ENCODE data around the gene FNDC10. TPM values are rescaled to one million over a fixed set of nuclear protein-coding genes. Genes with fewer than 3 reads are reported as not detected.
"Not testable (repeated sequence)": the region's sequence is repeated elsewhere in the genome, so short reads cannot be mapped to it uniquely, and the experiment has no call there.

FNDC10 gene
- total RNA-seq: 7.4 TPM
- long read RNA-seq, transcript FNDC10-201 (1 exons, 2,085 nt): major isoform, 29 of 29 reads
- long read RNA-seq, partial matches to known transcripts: 0 of 29 reads
- long read RNA-seq, other reads (novel, unspliced or antisense): 0 of 29 reads

- H3K27ac ChIP-seq: no peak within 1 kb of the TSS
- peaks cover 16% of the 10 kb centered on the region for H3K4me1 ChIP-seq
- no peak for DNase-seq
- H3K36me3 ChIP-seq: no peaks in the 10 kb centered on the region
- no peak for TF ChIP-seq CTCF (IDR thresholded peaks at IDR 0.05)
- intact Hi-C loops (cut with DNase I): no loop called here
- peaks cover 24% of the 10 kb centered on the region for H3K27me3 ChIP-seq
- peak; percentile 27 for ATAC-seq
- H3K9me3 ChIP-seq: no peaks in the 10 kb centered on the region
- H3K4me3 ChIP-seq: peak within 1 kb of the TSS; percentile 51
Observed at GRCh38 chr1:1599935-1600860, at the start of gene FNDC10. Gene FNDC10, minus strand, starts transcription at chr1:1600135. Its CDS starts 120 bp downstream, at chr1:1600015.

- H3K9me3 ChIP-seq; H3K4me1 ChIP-seq; H3K27me3 ChIP-seq; H3K27ac ChIP-seq; intact Hi-C loops (cut with DNase I); ATAC-seq; DNase-seq; H3K4me3 ChIP-seq: not testable (repeated sequence)
- peaks cover 64% of the 10 kb centered on the region for H3K36me3 ChIP-seq
Observed at GRCh38 chr1:1648265-1648664, 48.3 kb upstream of the FNDC10 start.

- intact Hi-C loops (cut with DNase I); H3K9me3 ChIP-seq; H3K4me1 ChIP-seq; H3K4me3 ChIP-seq; H3K27me3 ChIP-seq; H3K27ac ChIP-seq: not testable (repeated sequence)
- peak; percentile 17 for ATAC-seq
- DNase-seq: peak; percentile 48
- H3K36me3 ChIP-seq: peaks cover 58% of the 10 kb centered on the region
Observed at GRCh38 chr1:1647567-1648241, 47.8 kb upstream of the FNDC10 start.

- H3K9me3 ChIP-seq; H3K4me3 ChIP-seq; H3K27me3 ChIP-seq; H3K27ac ChIP-seq; intact Hi-C loops (cut with DNase I); H3K4me1 ChIP-seq; ATAC-seq; DNase-seq: not testable (repeated sequence)
- peaks cover 45% of the 10 kb centered on the region for H3K36me3 ChIP-seq
Observed at GRCh38 chr1:1646326-1646725, 46.4 kb upstream of the FNDC10 start.

GRCh38 chr1:1640711-1641461 is 41.0 kb upstream of the FNDC10 start:
- H3K4me1 ChIP-seq; H3K4me3 ChIP-seq; ATAC-seq; H3K27me3 ChIP-seq; H3K9me3 ChIP-seq; intact Hi-C loops (cut with DNase I); H3K27ac ChIP-seq: not testable (repeated sequence)
- peak; percentile 46 for DNase-seq
- H3K36me3 ChIP-seq: peaks cover 14% of the 10 kb centered on the region

- ATAC-seq; H3K27ac ChIP-seq; intact Hi-C loops (cut with DNase I); H3K27me3 ChIP-seq; H3K4me3 ChIP-seq; H3K4me1 ChIP-seq; H3K9me3 ChIP-seq: not testable (repeated sequence)
- DNase-seq: peak; percentile 52
- H3K36me3 ChIP-seq: peaks cover 14% of the 10 kb centered on the region
Observed at GRCh38 chr1:1640081-1640480, 40.1 kb upstream of the FNDC10 start.

GRCh38 chr1:1639368-1639767 is 39.4 kb upstream of the FNDC10 start:
- ATAC-seq; H3K27ac ChIP-seq; H3K4me3 ChIP-seq; H3K27me3 ChIP-seq; H3K4me1 ChIP-seq; H3K9me3 ChIP-seq; intact Hi-C loops (cut with DNase I); DNase-seq: not testable (repeated sequence)
- H3K36me3 ChIP-seq: peaks cover 14% of the 10 kb centered on the region

GRCh38 chr1:1638528-1638927 is 38.6 kb upstream of the FNDC10 start:
- ATAC-seq; H3K27ac ChIP-seq; H3K4me3 ChIP-seq; H3K4me1 ChIP-seq; H3K27me3 ChIP-seq; intact Hi-C loops (cut with DNase I); H3K9me3 ChIP-seq: not testable (repeated sequence)
- peak; percentile 38 for DNase-seq
- peaks cover 14% of the 10 kb centered on the region for H3K36me3 ChIP-seq

GRCh38 chr1:1637479-1637875 is 37.5 kb upstream of the FNDC10 start:
- H3K36me3 ChIP-seq: peaks cover 14% of the 10 kb centered on the region
- H3K4me3 ChIP-seq; H3K27me3 ChIP-seq; H3K4me1 ChIP-seq; H3K27ac ChIP-seq; H3K9me3 ChIP-seq; intact Hi-C loops (cut with DNase I); ATAC-seq: not testable (repeated sequence)
- DNase-seq: peak; percentile 41

GRCh38 chr1:1636621-1637478 is 36.9 kb upstream of the FNDC10 start:
- H3K4me3 ChIP-seq; H3K27ac ChIP-seq; ATAC-seq; H3K27me3 ChIP-seq; H3K4me1 ChIP-seq; H3K9me3 ChIP-seq; intact Hi-C loops (cut with DNase I): not testable (repeated sequence)
- DNase-seq: peak; percentile 52
- H3K36me3 ChIP-seq: peaks cover 14% of the 10 kb centered on the region

GRCh38 chr1:1634613-1635012 is 34.7 kb upstream of the FNDC10 start:
- intact Hi-C loops (cut with DNase I): not testable (repeated sequence)

GRCh38 chr1:1633409-1633808 is 33.5 kb upstream of the FNDC10 start:
- DNase-seq; H3K9me3 ChIP-seq; intact Hi-C loops (cut with DNase I); H3K4me3 ChIP-seq; H3K4me1 ChIP-seq; H3K27ac ChIP-seq; H3K27me3 ChIP-seq: not testable (repeated sequence)
- peak; percentile 42 for ATAC-seq
- H3K36me3 ChIP-seq: peaks cover 16% of the 10 kb centered on the region

More at GRCh38 chr1:1634613-1635012, 34.7 kb upstream of the FNDC10 start:
- not testable (repeated sequence) for H3K9me3 ChIP-seq, H3K4me3 ChIP-seq, H3K27ac ChIP-seq, H3K27me3 ChIP-seq, ATAC-seq, H3K4me1 ChIP-seq
- H3K36me3 ChIP-seq: peaks cover 14% of the 10 kb centered on the region
- DNase-seq: peak; percentile 55
